ENCODE measurements around the gene DBNL. TPM values are rescaled to one million over a fixed set of nuclear protein-coding genes. Genes with fewer than 3 reads are reported as not detected.
"Not testable (repeated sequence)": the region's sequence is repeated elsewhere in the genome, so short reads cannot be mapped to it uniquely, and the experiment has no call there.

DBNL gene
- polyA plus RNA-seq, 2 donors = 157 to 215 TPM

DNA sequence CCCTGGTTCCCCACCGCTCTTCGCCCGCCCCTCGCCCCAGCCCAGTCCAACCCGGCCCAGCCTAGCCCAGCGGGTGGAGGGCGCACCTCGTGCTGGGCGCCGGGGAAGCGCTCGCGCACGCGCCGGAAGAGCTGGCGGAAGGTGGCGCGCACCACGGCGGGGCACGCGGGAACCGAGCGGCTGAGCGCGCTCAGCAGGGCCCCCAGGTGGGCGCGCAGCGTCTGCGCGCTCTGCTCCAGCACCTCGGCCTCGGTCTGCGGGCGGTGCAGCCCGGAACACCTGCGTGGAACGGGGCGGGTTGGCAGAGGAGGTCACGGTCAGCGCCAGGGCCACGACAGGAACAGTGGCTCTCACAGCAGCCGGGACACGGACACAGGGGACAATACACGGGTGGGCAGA is 4.0 kb upstream of the DBNL start:
- WGBS, 2 donors = 0 to 3% methylated on average over 11 to 46 of the region's 46 CpGs
- H3K27me3 ChIP-seq (ENCODE audit: control insufficient read depth in 1 of 2, insufficient read depth in 2 of 2, low read length in 2 of 2); H3K4me1 ChIP-seq (ENCODE audit: control insufficient read depth in 2 of 2, insufficient read depth in 2 of 2, low read length in 1 of 2); H3K36me3 ChIP-seq (ENCODE audit: control insufficient read depth in 2 of 2, insufficient read depth in 2 of 2, low read length in 1 of 2); H3K9me3 ChIP-seq (ENCODE audit: control insufficient read depth in 2 of 2, insufficient read depth in 1 of 2, low read depth in 1 of 2, low read length in 1 of 2): not testable (repeated sequence)
- H3K4me3 ChIP-seq (ENCODE audit: low read depth in 1 of 2, low read length in 2 of 2) = peak overlapping the region; percentile 31 to 45
- H3K27ac ChIP-seq (ENCODE audit: low read depth in 2 of 2, low read length in 1 of 2) = peak overlapping the region in 1 of 2 donors; percentile 38

DNA sequence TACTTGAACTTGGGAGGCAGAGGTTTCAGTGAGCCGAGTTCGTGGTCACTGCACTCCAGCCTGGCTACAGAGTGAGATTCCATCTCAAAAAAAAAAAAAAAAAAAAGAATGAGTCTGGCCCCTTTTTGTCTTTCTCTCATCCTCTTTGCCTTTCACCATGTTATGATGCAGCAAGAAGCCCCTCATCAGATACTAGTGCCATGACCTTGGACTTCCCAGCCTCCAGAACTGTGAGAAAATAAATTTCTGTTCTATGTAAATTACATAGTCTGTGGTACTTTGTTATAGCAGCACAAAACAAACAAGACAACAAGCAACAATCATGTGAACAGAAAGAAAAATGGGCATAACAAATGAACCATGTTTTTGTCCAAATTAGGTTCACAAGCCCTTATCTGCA is 2.3 kb upstream of the DBNL start:
- WGBS, 2 donors = 97% methylated on average over 2 of the region's 2 CpGs

DNA sequence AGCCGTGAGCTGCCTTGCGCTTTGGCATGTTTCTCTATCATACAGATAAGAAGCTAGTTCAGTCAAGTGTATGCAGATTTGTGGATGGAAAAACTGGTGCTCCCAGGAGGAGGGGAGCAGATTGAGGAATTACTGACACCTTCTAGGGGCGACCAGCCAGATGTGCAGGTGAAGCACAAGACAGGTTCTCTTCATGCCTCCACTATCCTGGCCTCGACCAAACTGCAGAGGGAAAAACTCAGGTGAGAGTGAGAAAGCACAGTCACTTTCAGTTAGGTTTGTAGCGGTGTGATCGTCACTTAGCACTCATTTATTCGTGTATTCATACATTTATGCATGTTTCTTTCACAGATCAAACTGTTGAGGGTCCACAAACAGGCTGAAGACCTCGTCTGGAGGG is 600 bp upstream of the DBNL start:
- Histone ChIP-seq H3K27me3 (ENCODE audit: control insufficient read depth in 1 of 2, insufficient read depth in 2 of 2, low read length in 2 of 2) (no peaks in the 10 kb centered on the region), H3K4me3 (ENCODE audit: low read depth in 1 of 2, low read length in 2 of 2) (peak overlapping the region; percentile 94 to 98), H3K27ac (ENCODE audit: low read depth in 2 of 2, low read length in 1 of 2) (peak overlapping the region; percentile 96 to 98), H3K4me1 (ENCODE audit: control insufficient read depth in 2 of 2, insufficient read depth in 2 of 2, low read length in 1 of 2) (peaks cover 8 to 10% of the 10 kb centered on the region in 2 donors), H3K9me3 (ENCODE audit: control insufficient read depth in 2 of 2, insufficient read depth in 1 of 2, low read depth in 1 of 2, low read length in 1 of 2) (no peaks in the 10 kb centered on the region), H3K36me3 (ENCODE audit: control insufficient read depth in 2 of 2, insufficient read depth in 2 of 2, low read length in 1 of 2) (peaks cover 2 to 3% of the 10 kb centered on the region in 2 donors)
- WGBS, 2 donors = 22 to 31% methylated on average over 8 of the region's 8 CpGs

More for the DNA sequence above, 2.3 kb upstream of the DBNL start:
- H3K27ac ChIP-seq (ENCODE audit: low read depth in 2 of 2, low read length in 1 of 2) = no peak overlapping the region
- peaks cover 4 to 7% of the 10 kb centered on the region in 2 donors for H3K4me1 ChIP-seq (ENCODE audit: control insufficient read depth in 2 of 2, insufficient read depth in 2 of 2, low read length in 1 of 2)
- no peaks in the 10 kb centered on the region for H3K27me3 ChIP-seq (ENCODE audit: control insufficient read depth in 1 of 2, insufficient read depth in 2 of 2, low read length in 2 of 2)
- no peak overlapping the region for H3K4me3 ChIP-seq (ENCODE audit: low read depth in 1 of 2, low read length in 2 of 2)
- H3K9me3 ChIP-seq (ENCODE audit: control insufficient read depth in 2 of 2, insufficient read depth in 1 of 2, low read depth in 1 of 2, low read length in 1 of 2) = no peaks in the 10 kb centered on the region
- peaks cover 1 to 3% of the 10 kb centered on the region in 2 donors for H3K36me3 ChIP-seq (ENCODE audit: control insufficient read depth in 2 of 2, insufficient read depth in 2 of 2, low read length in 1 of 2)

DNA sequence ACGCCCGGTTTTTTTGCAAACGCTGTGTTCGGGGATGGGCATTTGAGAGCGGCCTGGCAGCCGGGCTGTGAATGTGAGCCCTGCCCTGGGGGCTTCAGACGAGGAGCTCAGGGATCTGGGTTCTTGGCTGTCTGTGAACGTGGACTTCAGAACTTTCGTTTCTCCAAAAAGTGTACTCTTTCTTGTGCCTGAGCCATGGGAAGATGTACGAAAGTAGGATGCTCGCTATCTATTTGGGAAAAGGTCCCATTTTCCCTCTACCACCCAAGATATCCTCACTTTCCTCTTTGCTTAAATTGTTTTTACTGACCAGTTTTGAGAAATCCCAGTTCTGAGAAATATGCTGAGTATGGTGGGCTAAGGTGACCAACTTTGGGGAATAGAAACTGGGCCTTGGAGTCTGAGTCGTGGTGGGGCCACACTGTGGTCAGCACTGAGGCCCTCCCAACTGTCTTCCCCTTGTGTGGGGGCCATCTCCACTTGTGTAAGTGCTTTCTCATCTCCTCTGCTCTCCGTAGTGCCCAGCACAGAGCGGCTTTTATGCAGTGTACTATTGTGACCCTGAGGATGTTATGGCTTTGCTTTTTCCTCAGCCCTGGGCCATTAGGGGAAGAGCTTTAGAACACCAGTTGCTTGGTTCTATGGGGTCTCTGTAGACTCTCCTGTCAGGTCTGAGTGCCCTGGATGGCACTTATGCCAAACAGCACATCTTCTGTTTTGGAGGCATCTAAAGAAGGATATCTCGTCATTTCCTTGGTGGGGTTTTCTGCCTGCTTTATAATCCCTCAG is 918 bp downstream of the DBNL start:
- Histone ChIP-seq H3K27me3 (ENCODE audit: control insufficient read depth in 1 of 2, insufficient read depth in 2 of 2, low read length in 2 of 2) (no peaks in the 10 kb centered on the region), H3K4me3 (ENCODE audit: low read depth in 1 of 2, low read length in 2 of 2) (peak overlapping the region; percentile 94 to 98), H3K36me3 (ENCODE audit: control insufficient read depth in 2 of 2, insufficient read depth in 2 of 2, low read length in 1 of 2) (peaks cover 9% of the 10 kb centered on the region in 2 donors), H3K27ac (ENCODE audit: low read depth in 2 of 2, low read length in 1 of 2) (peak overlapping the region; percentile 96 to 98), H3K4me1 (ENCODE audit: control insufficient read depth in 2 of 2, insufficient read depth in 2 of 2, low read length in 1 of 2) (peaks cover 8 to 17% of the 10 kb centered on the region in 2 donors), H3K9me3 (ENCODE audit: control insufficient read depth in 2 of 2, insufficient read depth in 1 of 2, low read depth in 1 of 2, low read length in 1 of 2) (no peaks in the 10 kb centered on the region)
- 20 to 24% methylated on average over 15 of the region's 15 CpGs for WGBS, 2 donors

DNA sequence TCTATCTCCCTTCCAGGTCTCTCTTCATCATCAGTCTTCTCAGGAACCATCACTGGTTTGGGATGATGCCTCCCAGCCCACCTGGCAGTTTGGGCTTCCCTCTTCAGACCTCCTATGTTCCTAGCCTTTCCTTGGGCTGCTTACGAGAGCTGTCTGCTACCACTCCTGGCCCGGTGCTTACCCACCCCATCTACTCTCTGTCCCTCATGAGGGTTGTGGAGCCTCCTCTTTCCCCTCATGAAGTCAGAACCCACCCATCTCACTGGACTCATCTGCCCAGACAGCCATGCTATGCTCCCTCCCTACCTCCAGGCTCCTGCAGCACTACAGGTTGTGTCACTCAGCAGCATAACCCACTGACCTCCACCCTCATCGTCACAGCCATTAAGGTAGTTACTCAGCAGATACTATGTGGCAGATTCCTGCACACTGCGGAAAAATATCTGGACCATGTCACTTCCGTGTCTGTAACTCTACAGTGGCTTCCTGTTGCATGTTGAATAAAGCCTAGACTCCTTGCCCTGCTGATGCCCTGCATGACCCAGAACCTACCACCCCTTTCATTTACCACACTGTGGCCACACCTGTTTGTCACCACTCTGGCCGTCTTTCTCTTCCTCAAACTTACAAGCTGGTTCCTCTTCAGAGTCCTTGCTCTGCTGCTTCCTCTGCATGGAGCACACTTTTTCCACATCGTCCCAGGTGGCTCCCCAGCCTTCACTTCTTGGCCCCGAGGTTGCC is 2.0 kb downstream of the DBNL start:
- Histone ChIP-seq H3K9me3 (ENCODE audit: control insufficient read depth in 2 of 2, insufficient read depth in 1 of 2, low read depth in 1 of 2, low read length in 1 of 2) (no peaks in the 10 kb centered on the region), H3K4me3 (ENCODE audit: low read depth in 1 of 2, low read length in 2 of 2) (peak overlapping the region; percentile 30 to 98), H3K27me3 (ENCODE audit: control insufficient read depth in 1 of 2, insufficient read depth in 2 of 2, low read length in 2 of 2) (no peaks in the 10 kb centered on the region), H3K4me1 (ENCODE audit: control insufficient read depth in 2 of 2, insufficient read depth in 2 of 2, low read length in 1 of 2) (peaks cover 8 to 17% of the 10 kb centered on the region in 2 donors), H3K36me3 (ENCODE audit: control insufficient read depth in 2 of 2, insufficient read depth in 2 of 2, low read length in 1 of 2) (peaks cover 16 to 18% of the 10 kb centered on the region in 2 donors), H3K27ac (ENCODE audit: low read depth in 2 of 2, low read length in 1 of 2) (peak overlapping the region; percentile 96 to 98)
- 66 to 68% methylated on average over 8 of the region's 8 CpGs for whole genome bisulfite sequencing, 2 donors

DNA sequence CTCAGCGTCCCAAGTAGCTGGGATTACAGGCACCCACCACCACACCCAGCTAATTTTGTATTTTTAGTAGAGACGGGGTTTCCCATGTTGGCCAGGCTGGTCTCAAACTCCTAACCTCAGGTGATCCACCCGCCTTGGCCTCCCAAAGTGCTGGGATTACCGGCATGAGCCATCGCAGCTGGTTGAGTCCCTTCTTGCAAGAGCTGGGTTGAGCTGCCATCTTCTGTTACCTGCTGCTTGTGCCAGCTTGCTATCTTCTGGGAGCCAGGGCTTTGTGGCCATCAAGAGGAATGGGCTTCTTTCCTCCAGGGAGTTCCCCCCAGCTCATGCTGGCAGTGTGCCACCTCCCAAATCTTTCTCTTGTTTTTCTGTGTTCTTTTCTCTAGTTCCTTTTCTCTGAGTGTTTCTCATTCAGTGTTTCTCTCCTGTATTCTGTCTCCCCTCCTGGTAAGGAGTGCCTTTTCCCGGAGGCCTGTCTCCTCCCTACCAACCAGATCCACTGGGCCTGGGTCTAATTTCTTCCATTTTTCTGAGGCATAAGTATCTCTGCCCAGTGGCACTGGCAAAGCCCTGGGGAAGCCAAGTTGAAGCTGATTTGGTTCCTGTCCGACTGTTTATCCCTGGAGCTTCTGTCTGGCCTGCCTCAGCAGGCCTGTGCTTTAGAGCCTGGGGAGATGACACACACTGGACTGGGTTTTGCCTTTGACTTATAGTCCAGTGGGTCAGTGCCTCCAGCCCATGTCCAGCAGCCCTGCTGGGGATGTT is 3.7 kb downstream of the DBNL start:
- H3K27me3 ChIP-seq (ENCODE audit: control insufficient read depth in 1 of 2, insufficient read depth in 2 of 2, low read length in 2 of 2) = no peaks in the 10 kb centered on the region
- H3K4me3 ChIP-seq (ENCODE audit: low read depth in 1 of 2, low read length in 2 of 2) = no peak overlapping the region
- peaks cover 8 to 21% of the 10 kb centered on the region in 2 donors for H3K4me1 ChIP-seq (ENCODE audit: control insufficient read depth in 2 of 2, insufficient read depth in 2 of 2, low read length in 1 of 2)
- 77 to 85% methylated on average over 7 of the region's 7 CpGs for WGBS, 2 donors
- no peaks in the 10 kb centered on the region for H3K9me3 ChIP-seq (ENCODE audit: control insufficient read depth in 2 of 2, insufficient read depth in 1 of 2, low read depth in 1 of 2, low read length in 1 of 2)
- H3K27ac ChIP-seq (ENCODE audit: low read depth in 2 of 2, low read length in 1 of 2) = peak overlapping the region; percentile 51 to 83
- peaks cover 22 to 25% of the 10 kb centered on the region in 2 donors for H3K36me3 ChIP-seq (ENCODE audit: control insufficient read depth in 2 of 2, insufficient read depth in 2 of 2, low read length in 1 of 2)

DNA sequence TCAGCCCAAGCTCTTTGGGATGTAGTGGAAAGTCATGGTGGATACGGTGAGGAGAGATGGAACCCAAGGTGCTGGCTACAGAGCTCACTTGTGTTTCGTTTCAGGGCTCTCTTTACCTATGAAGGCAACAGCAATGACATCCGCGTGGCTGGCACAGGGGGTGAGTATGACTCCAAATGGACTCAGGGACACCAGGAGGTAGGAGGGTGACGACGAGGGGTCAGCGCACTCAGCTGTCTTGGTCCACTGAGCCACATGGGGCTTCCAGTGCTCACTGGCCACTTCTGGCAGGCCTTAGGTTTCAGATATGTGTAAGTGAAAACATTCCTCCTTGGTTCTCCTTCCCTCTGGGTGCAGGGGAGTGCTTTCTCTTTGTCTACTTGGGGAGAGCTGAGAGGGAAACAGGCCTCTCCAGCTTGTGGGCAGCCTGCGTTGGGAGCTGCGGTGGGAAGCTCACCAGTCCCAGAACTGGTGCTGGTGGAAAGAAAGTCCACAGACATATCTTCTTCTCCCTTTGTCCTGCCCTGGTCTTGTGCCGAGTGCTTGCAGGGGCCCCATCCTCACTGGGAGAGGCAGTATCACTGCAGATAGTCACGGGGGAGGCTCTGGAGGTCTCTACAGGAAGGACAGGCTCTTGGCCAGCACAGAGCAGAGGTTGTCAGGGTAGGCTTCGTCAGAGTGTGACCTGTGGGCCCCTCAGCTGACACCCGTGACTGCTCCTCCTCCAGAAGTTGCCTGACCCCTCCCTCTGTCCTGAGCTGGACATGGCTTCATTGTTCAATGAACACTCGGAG is 5.8 kb downstream of the DBNL start:
- H3K36me3 ChIP-seq (ENCODE audit: control insufficient read depth in 2 of 2, insufficient read depth in 2 of 2, low read length in 1 of 2) = peaks cover 23 to 28% of the 10 kb centered on the region in 2 donors
- 90 to 93% methylated on average over 14 of the region's 14 CpGs for WGBS, 2 donors
- no peak overlapping the region for H3K4me3 ChIP-seq (ENCODE audit: low read depth in 1 of 2, low read length in 2 of 2)

DNA sequence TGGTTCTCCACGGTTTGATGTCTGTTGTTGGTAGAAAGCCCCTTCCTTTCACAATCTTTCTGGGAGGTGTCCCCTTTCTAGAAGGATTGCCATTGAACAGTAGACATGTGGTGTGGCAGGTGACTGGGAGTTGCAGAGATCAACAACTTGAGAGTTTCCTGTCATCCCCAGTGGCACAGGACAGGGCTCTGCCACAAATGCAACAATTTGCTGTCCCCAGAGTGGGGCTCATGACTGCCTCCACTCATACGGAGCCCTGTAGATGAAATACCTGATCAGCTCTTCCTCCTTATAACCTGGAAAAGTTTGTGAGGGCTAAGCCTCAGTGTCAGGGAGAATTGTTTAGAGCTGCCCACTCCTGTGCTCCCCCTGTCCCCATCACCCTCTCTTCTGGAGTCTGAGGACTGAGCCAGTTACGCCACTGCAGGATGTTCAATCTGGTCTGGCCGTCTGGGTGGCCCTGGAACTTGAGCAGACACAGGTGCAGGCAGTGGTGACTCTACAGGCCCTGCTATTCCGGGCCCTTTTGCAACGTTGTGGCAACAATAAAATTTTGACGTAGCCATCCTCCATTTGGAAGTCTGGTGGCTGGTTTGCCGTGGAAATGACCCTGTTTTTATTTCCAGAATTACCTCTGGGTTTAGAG is 6.5 kb downstream of the DBNL start:
- Histone ChIP-seq H3K9me3 (ENCODE audit: control insufficient read depth in 2 of 2, insufficient read depth in 1 of 2, low read depth in 1 of 2, low read length in 1 of 2) (no peaks in the 10 kb centered on the region), H3K27ac (ENCODE audit: low read depth in 2 of 2, low read length in 1 of 2) (peak overlapping the region; percentile 62 to 92), H3K4me3 (ENCODE audit: low read depth in 1 of 2, low read length in 2 of 2) (no peak overlapping the region), H3K4me1 (ENCODE audit: control insufficient read depth in 2 of 2, insufficient read depth in 2 of 2, low read length in 1 of 2) (peaks cover 4 to 16% of the 10 kb centered on the region in 2 donors), H3K36me3 (ENCODE audit: control insufficient read depth in 2 of 2, insufficient read depth in 2 of 2, low read length in 1 of 2) (peaks cover 23 to 28% of the 10 kb centered on the region in 2 donors), H3K27me3 (ENCODE audit: control insufficient read depth in 1 of 2, insufficient read depth in 2 of 2, low read length in 2 of 2) (no peaks in the 10 kb centered on the region)
- WGBS, 2 donors = 85 to 87% methylated on average over 8 of the region's 8 CpGs

More for the DNA sequence above, 5.8 kb downstream of the DBNL start:
- Histone ChIP-seq H3K4me1 (ENCODE audit: control insufficient read depth in 2 of 2, insufficient read depth in 2 of 2, low read length in 1 of 2) (peaks cover 8 to 18% of the 10 kb centered on the region in 2 donors), H3K27me3 (ENCODE audit: control insufficient read depth in 1 of 2, insufficient read depth in 2 of 2, low read length in 2 of 2) (no peaks in the 10 kb centered on the region), H3K27ac (ENCODE audit: low read depth in 2 of 2, low read length in 1 of 2) (peak overlapping the region; percentile 62 to 92), H3K9me3 (ENCODE audit: control insufficient read depth in 2 of 2, insufficient read depth in 1 of 2, low read depth in 1 of 2, low read length in 1 of 2) (no peaks in the 10 kb centered on the region)
